Measurements from ENCODE around the gene RNF31. TPM values are rescaled to one million over a fixed set of nuclear protein-coding genes. Genes with fewer than 3 reads are reported as not detected.
A peak's percentile ranks its signal among the peaks of the same experiment; 100 is the strongest.

The RNF31 gene
- total and polyA plus RNA-seq, 2 of the 13 experiments (the other 11 are each of a cell fraction or from before 2014, with no cell fraction given), result 48.2 to 86.8 TPM

DNA sequence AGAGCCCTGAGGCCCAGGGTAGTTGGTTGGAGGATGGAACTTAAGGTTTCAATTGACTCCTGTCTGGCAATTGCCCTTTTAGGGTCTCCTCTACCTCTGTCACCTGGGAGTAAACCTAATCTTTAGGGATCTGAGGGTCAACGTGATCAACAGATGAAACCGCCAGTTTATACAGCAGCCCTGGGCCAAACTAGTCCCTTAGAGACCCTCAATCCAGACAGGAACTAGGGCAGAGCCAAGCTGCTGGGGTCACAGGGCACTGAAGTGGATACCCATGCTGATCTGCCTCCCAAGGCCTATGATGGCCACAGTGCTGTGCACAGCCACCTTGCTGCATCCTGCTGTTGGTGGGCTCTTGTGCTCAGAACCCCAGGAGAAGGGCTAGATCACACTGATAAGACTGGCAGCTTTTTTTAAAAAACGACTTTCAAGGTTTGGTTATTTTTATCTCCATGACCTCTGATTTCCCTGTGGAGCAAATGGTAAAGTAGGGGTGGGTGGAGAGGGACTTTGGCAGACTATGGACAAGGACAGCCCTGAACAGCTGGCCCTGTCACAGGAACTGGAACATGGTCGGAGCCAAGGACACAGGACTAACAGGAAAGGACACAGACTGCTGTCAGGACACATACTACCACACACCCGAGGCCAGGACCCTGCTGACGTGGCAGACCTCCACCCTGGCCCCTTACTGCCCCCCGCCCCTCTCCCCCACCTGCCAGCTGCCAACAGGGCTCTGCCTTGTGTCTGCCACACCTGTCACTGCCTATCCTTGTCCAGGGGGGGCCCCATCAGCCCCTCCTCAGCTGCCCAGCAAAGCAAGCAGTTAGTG is 16.4 kb upstream of the RNF31 start (continued):
- no peak for TF ChIP-seq ATF6 (CRISPR knock-in tag; conservative IDR thresholded peaks at IDR 0.05)
- TF ChIP-seq RAD21 (CRISPR knock-in tag; IDR thresholded peaks at IDR 0.05), result no peak
- TF ChIP-seq ZKSCAN1 (IDR thresholded peaks at IDR 0.05; ENCODE audit: low read length), result no peak
- TF ChIP-seq, protein P1, sequence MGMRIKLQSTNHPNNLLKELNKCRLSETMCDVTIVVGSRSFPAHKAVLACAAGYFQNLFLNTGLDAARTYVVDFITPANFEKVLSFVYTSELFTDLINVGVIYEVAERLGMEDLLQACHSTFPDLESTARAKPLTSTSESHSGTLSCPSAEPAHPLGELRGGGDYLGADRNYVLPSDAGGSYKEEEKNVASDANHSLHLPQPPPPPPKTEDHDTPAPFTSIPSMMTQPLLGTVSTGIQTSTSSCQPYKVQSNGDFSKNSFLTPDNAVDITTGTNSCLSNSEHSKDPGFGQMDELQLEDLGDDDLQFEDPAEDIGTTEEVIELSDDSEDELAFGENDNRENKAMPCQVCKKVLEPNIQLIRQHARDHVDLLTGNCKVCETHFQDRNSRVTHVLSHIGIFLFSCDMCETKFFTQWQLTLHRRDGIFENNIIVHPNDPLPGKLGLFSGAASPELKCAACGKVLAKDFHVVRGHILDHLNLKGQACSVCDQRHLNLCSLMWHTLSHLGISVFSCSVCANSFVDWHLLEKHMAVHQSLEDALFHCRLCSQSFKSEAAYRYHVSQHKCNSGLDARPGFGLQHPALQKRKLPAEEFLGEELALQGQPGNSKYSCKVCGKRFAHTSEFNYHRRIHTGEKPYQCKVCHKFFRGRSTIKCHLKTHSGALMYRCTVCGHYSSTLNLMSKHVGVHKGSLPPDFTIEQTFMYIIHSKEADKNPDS (CRISPR knock-in tag; IDR thresholded peaks at IDR 0.05), result peak; percentile 62; the same call in 1 of the 2 replicates
- TF ChIP-seq U2AF1 (optimal IDR thresholded peaks at IDR 0.05; ENCODE audit: low read depth, low read length), result no peak
- TF ChIP-seq NR2F1 (CRISPR knock-in tag; IDR thresholded peaks at IDR 0.05), result 0 out of 4 replicates have a peak, but pooled peaks of 1 of the 2 experiments have one; percentile 19
- 0 out of 2 replicates have a peak, but pooled peaks have one; percentile 31 for TF ChIP-seq ZMYM2 (CRISPR knock-in tag; IDR thresholded peaks at IDR 0.05)
- no peak for TF ChIP-seq ZNF720 (CRISPR knock-in tag; IDR thresholded peaks at IDR 0.05)
- TF ChIP-seq, protein P2, sequence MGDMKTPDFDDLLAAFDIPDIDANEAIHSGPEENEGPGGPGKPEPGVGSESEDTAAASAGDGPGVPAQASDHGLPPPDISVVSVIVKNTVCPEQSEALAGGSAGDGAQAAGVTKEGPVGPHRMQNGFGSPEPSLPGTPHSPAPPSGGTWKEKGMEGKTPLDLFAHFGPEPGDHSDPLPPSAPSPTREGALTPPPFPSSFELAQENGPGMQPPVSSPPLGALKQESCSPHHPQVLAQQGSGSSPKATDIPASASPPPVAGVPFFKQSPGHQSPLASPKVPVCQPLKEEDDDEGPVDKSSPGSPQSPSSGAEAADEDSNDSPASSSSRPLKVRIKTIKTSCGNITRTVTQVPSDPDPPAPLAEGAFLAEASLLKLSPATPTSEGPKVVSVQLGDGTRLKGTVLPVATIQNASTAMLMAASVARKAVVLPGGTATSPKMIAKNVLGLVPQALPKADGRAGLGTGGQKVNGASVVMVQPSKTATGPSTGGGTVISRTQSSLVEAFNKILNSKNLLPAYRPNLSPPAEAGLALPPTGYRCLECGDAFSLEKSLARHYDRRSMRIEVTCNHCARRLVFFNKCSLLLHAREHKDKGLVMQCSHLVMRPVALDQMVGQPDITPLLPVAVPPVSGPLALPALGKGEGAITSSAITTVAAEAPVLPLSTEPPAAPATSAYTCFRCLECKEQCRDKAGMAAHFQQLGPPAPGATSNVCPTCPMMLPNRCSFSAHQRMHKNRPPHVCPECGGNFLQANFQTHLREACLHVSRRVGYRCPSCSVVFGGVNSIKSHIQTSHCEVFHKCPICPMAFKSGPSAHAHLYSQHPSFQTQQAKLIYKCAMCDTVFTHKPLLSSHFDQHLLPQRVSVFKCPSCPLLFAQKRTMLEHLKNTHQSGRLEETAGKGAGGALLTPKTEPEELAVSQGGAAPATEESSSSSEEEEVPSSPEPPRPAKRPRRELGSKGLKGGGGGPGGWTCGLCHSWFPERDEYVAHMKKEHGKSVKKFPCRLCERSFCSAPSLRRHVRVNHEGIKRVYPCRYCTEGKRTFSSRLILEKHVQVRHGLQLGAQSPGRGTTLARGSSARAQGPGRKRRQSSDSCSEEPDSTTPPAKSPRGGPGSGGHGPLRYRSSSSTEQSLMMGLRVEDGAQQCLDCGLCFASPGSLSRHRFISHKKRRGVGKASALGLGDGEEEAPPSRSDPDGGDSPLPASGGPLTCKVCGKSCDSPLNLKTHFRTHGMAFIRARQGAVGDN (CRISPR knock-in tag; IDR thresholded peaks at IDR 0.05), result peak; percentile 85
- TF ChIP-seq ESRRA (CRISPR knock-in tag; IDR thresholded peaks at IDR 0.05; ENCODE audit: low read depth), result peak; percentile 99
- TF ChIP-seq EED (CRISPR knock-in tag; IDR thresholded peaks at IDR 0.05), result peak; percentile 40; the same call in 1 of the 2 replicates
- TF ChIP-seq MIER3 (CRISPR knock-in tag; IDR thresholded peaks at IDR 0.05; ENCODE audit: borderline replicate concordance), result peak; percentile 84
- TF ChIP-seq NFIB (CRISPR knock-in tag; IDR thresholded peaks at IDR 0.05; ENCODE audit: borderline replicate concordance), result no peak; the same call in 1 of the 2 replicates
- peak; percentile 50 for TF ChIP-seq ERF (CRISPR knock-in tag; IDR thresholded peaks at IDR 0.05)
- peak; percentile 76; the same call in 1 of the 2 replicates for TF ChIP-seq ZNF83 (CRISPR knock-in tag; IDR thresholded peaks at IDR 0.05; ENCODE audit: borderline replicate concordance)
- TF ChIP-seq ZNF878 (CRISPR knock-in tag; IDR thresholded peaks at IDR 0.05), result no peak
- TF ChIP-seq ZNF20 (CRISPR knock-in tag; IDR thresholded peaks at IDR 0.05), result no peak
- TF ChIP-seq ZNF3 (CRISPR knock-in tag; IDR thresholded peaks at IDR 0.05), result no peak
- TF ChIP-seq, protein P3, sequence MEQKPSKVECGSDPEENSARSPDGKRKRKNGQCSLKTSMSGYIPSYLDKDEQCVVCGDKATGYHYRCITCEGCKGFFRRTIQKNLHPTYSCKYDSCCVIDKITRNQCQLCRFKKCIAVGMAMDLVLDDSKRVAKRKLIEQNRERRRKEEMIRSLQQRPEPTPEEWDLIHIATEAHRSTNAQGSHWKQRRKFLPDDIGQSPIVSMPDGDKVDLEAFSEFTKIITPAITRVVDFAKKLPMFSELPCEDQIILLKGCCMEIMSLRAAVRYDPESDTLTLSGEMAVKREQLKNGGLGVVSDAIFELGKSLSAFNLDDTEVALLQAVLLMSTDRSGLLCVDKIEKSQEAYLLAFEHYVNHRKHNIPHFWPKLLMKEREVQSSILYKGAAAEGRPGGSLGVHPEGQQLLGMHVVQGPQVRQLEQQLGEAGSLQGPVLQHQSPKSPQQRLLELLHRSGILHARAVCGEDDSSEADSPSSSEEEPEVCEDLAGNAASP (CRISPR knock-in tag; IDR thresholded peaks at IDR 0.05; ENCODE audit: borderline replicate concordance), result peak; percentile 49; the same call in 1 of the 2 replicates

Measured in HepG2 (cell line).